GM23338 (cell line): ENCODE data around the gene PTPRE. TPM values are rescaled to one million over a fixed set of nuclear protein-coding genes. Genes with fewer than 3 reads are reported as not detected.

Experiments
- ATAC-seq: fragments of 200-7000 bp; cut with Tn5 transposase; 3 replicates; pipeline ENCODE4 v1.9.1; 2020
- DNase-seq: peaks from one replicate; pipeline ENCODE4 v3.0.0-alpha.2; 2015; ENCODE audit warnings: low spot score
- H2AFZ ChIP-seq: fragments of 200-600 bp; sonication (generic); 2 replicates; pipeline ENCODE4 v1.8.0; 2016; ENCODE audit warnings: antibody characterized with exemption, mild to moderate bottlenecking, moderate library complexity
- H3F3A ChIP-seq: fragments of 200-600 bp; sonication (generic); replicated peaks from 2 replicates; pipeline ENCODE4 v1.8.0; 2017; ENCODE audit warnings: antibody characterized with exemption, mixed run types, low read depth
- H3K27ac ChIP-seq: fragments of 200-600 bp; sonication (generic); 2 replicates; pipeline ENCODE4 v1.6.1; 2016; ENCODE audit warnings: low read depth
- H3K27me3 ChIP-seq: fragments of 200-600 bp; sonication (generic); 2 replicates; pipeline ENCODE4 v1.8.0; 2016; ENCODE audit warnings: mild to moderate bottlenecking, mixed run types, moderate library complexity; ENCODE audit not compliant: insufficient read depth
- H3K36me3 ChIP-seq: fragments of 200-600 bp; sonication (generic); 2 replicates; pipeline ENCODE4 v1.8.0; 2016; ENCODE audit warnings: mild to moderate bottlenecking; ENCODE audit not compliant: insufficient read depth
- H3K4me1 ChIP-seq: fragments of 200-600 bp; sonication (generic); 2 replicates; pipeline ENCODE4 v1.8.0; 2016; ENCODE audit warnings: mild to moderate bottlenecking, moderate library complexity; ENCODE audit not compliant: insufficient read depth
- H3K4me2 ChIP-seq: fragments of 200-600 bp; sonication (generic); 2 replicates; pipeline ENCODE4 v1.7.1; 2017; ENCODE audit warnings: mixed run types
- H3K4me3 ChIP-seq: fragments of 200-600 bp; sonication (generic); 2 replicates; pipeline ENCODE4 v1.6.1; 2016; ENCODE audit warnings: mixed run types
- H3K79me2 ChIP-seq: fragments of 200-600 bp; sonication (generic); replicated peaks from 2 replicates; pipeline ENCODE4 v1.8.0; 2017; ENCODE audit warnings: mild to moderate bottlenecking; ENCODE audit not compliant: insufficient read depth
- H3K9me2 ChIP-seq: fragments of 200-600 bp; sonication (generic); 2 replicates; pipeline ENCODE4 v1.8.0; 2017; ENCODE audit not compliant: insufficient read depth
- H4K20me1 ChIP-seq: fragments of 200-600 bp; sonication (generic); replicated peaks from 2 replicates; pipeline ENCODE4 v1.8.0; 2017; ENCODE audit warnings: mild to moderate bottlenecking; ENCODE audit not compliant: insufficient read depth
- H3K27ac Mint-ChIP-seq: 2 replicates; pipeline ENCODE4 v1.8.0; 2020; ENCODE audit warnings: inconsistent platforms, mild to moderate bottlenecking, moderate library complexity, mixed read lengths
- H3K27me3 Mint-ChIP-seq: 3 replicates; pipeline ENCODE4 v1.8.0; 2022; ENCODE audit warnings: low read depth, mild to moderate bottlenecking, moderate library complexity, mixed read lengths, inconsistent platforms; ENCODE audit not compliant: insufficient read depth, poor library complexity
- H3K36me3 Mint-ChIP-seq: 3 replicates; pipeline ENCODE4 v1.8.0; 2021; ENCODE audit warnings: low read depth, mild to moderate bottlenecking, inconsistent platforms, moderate library complexity, mixed read lengths
- H3K4me1 Mint-ChIP-seq: 3 replicates; pipeline ENCODE4 v1.8.0; 2020; ENCODE audit warnings: mild to moderate bottlenecking, inconsistent platforms, mixed read lengths
- H3K4me3 Mint-ChIP-seq: 3 replicates; pipeline ENCODE4 v1.8.0; 2021; ENCODE audit warnings: moderate library complexity, mild to moderate bottlenecking, inconsistent platforms, mixed read lengths
- H3K9me3 Mint-ChIP-seq: 3 replicates; pipeline ENCODE4 v1.8.0; 2020; ENCODE audit warnings: moderate library complexity, mild to moderate bottlenecking, inconsistent platforms, mixed read lengths
- STAT1 ChIP-seq: IDR thresholded peaks from one replicate; pipeline ENCODE4 v1.6.1; 2016; ENCODE audit warnings: antibody characterized with exemption; ENCODE audit not compliant: unreplicated experiment
- ZNF331 ChIP-seq: fragments of 250-450 bp; sonication (Bioruptor Pico); IDR thresholded peaks from 2 replicates; pipeline ENCODE4 v1.5.0; 2020; ENCODE audit warnings: low read depth, mild to moderate bottlenecking, moderate library complexity
- polyA plus RNA-seq: library from polyadenylated mRNA; unstranded; fragments of >200 nt; fragmentation: Nextera tagmentation; extraction: Ambion mirVana; gene quantifications from 2 replicates; pipeline ENCODE4 v1.2.1, GENCODE V29; 2016
- total RNA-seq: library from RNA; depleted of rRNA; stranded (reverse); fragments of >200 nt; shearing (Covaris generic); gene quantifications from 2 replicates; pipeline ENCODE4 v1.2.3, GENCODE V29; 2014
- TF ChIP-seq, protein P1 (sequence below): IDR thresholded peaks from 2 replicates; pipeline ENCODE4 v1.6.1; 2016; ENCODE audit warnings: antibody characterized with exemption
- TF ChIP-seq, protein P2 (sequence below): fragments of 250-450 bp; sonication (Bioruptor Pico); IDR thresholded peaks from 2 replicates; pipeline ENCODE4 v1.5.0; 2020; ENCODE audit warnings: mild to moderate bottlenecking, moderate library complexity

The PTPRE gene
- total and polyA plus RNA-seq, 2 experiments from 2014 or later, result 0.34 to 0.42 TPM

DNA sequence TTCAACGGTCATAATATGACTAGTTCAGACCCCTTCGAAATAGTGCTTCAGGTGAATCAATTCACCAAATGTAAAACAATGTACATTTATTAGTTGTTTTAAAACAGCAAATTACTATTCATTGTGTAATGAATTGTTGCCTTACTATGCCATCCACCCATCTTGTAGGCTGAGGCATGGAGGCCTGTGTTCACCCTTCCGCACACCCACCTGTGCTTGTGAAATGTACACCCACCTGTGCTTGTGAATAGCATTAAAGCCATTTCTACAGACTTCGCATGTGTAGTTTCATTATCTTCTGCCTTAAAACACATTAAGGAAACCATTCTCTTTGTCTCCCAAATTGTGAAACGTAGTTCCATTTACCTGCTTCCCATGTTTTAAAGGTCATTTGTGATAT, 31.0 kb upstream of the PTPRE start:
- DNase-seq (no peak), ATAC-seq (no peak)
- TF ChIP-seq, protein P1, sequence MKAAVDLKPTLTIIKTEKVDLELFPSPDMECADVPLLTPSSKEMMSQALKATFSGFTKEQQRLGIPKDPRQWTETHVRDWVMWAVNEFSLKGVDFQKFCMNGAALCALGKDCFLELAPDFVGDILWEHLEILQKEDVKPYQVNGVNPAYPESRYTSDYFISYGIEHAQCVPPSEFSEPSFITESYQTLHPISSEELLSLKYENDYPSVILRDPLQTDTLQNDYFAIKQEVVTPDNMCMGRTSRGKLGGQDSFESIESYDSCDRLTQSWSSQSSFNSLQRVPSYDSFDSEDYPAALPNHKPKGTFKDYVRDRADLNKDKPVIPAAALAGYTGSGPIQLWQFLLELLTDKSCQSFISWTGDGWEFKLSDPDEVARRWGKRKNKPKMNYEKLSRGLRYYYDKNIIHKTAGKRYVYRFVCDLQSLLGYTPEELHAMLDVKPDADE, result no peak
- TF ChIP-seq, protein P2, sequence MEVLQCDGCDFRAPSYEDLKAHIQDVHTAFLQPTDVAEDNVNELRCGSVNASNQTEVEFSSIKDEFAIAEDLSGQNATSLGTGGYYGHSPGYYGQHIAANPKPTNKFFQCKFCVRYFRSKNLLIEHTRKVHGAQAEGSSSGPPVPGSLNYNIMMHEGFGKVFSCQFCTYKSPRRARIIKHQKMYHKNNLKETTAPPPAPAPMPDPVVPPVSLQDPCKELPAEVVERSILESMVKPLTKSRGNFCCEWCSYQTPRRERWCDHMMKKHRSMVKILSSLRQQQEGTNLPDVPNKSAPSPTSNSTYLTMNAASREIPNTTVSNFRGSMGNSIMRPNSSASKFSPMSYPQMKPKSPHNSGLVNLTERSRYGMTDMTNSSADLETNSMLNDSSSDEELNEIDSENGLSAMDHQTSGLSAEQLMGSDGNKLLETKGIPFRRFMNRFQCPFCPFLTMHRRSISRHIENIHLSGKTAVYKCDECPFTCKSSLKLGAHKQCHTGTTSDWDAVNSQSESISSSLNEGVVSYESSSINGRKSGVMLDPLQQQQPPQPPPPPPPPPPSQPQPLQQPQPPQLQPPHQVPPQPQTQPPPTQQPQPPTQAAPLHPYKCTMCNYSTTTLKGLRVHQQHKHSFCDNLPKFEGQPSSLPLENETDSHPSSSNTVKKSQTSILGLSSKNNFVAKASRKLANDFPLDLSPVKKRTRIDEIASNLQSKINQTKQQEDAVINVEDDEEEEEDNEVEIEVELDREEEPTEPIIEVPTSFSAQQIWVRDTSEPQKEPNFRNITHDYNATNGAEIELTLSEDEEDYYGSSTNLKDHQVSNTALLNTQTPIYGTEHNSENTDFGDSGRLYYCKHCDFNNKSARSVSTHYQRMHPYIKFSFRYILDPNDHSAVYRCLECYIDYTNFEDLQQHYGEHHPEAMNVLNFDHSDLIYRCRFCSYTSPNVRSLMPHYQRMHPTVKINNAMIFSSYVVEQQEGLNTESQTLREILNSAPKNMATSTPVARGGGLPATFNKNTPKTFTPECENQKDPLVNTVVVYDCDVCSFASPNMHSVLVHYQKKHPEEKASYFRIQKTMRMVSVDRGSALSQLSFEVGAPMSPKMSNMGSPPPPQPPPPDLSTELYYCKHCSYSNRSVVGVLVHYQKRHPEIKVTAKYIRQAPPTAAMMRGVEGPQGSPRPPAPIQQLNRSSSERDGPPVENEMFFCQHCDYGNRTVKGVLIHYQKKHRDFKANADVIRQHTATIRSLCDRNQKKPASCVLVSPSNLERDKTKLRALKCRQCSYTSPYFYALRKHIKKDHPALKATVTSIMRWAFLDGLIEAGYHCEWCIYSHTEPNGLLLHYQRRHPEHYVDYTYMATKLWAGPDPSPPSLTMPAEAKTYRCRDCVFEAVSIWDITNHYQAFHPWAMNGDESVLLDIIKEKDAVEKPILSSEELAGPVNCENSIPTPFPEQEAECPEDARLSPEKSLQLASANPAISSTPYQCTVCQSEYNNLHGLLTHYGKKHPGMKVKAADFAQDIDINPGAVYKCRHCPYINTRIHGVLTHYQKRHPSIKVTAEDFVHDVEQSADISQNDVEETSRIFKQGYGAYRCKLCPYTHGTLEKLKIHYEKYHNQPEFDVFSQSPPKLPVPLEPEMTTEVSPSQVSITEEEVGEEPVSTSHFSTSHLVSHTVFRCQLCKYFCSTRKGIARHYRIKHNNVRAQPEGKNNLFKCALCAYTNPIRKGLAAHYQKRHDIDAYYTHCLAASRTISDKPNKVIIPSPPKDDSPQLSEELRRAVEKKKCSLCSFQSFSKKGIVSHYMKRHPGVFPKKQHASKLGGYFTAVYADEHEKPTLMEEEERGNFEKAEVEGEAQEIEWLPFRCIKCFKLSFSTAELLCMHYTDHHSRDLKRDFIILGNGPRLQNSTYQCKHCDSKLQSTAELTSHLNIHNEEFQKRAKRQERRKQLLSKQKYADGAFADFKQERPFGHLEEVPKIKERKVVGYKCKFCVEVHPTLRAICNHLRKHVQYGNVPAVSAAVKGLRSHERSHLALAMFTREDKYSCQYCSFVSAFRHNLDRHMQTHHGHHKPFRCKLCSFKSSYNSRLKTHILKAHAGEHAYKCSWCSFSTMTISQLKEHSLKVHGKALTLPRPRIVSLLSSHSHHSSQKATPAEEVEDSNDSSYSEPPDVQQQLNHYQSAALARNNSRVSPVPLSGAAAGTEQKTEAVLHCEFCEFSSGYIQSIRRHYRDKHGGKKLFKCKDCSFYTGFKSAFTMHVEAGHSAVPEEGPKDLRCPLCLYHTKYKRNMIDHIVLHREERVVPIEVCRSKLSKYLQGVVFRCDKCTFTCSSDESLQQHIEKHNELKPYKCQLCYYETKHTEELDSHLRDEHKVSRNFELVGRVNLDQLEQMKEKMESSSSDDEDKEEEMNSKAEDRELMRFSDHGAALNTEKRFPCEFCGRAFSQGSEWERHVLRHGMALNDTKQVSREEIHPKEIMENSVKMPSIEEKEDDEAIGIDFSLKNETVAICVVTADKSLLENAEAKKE (CRISPR knock-in tag), result no peak
- TF ChIP-seq STAT1, result no peak
- Mint-ChIP-seq H3K4me3 (no peak overlapping the region), H3K27ac (no peak overlapping the region), H3K36me3 (no peaks in the 10 kb centered on the region), H3K4me1 (no peaks in the 10 kb centered on the region; the same call in 2 of the 3 replicates), H3K27me3 (no peaks in the 10 kb centered on the region), H3K9me3 (no peaks in the 10 kb centered on the region; the same call in 2 of the 3 replicates)
- Histone ChIP-seq H3K27ac (no peak overlapping the region), H3K9me2 (no peaks in the 10 kb centered on the region), H3F3A (no peaks in the 10 kb centered on the region), H3K36me3 (no peaks in the 10 kb centered on the region), H3K79me2 (no peaks in the 10 kb centered on the region), H4K20me1 (no peaks in the 10 kb centered on the region), H3K4me3 (no peak overlapping the region), H2AFZ (no peak overlapping the region), H3K27me3 (no peaks in the 10 kb centered on the region), H3K4me1 (no peaks in the 10 kb centered on the region), H3K4me2 (no peak overlapping the region)

DNA sequence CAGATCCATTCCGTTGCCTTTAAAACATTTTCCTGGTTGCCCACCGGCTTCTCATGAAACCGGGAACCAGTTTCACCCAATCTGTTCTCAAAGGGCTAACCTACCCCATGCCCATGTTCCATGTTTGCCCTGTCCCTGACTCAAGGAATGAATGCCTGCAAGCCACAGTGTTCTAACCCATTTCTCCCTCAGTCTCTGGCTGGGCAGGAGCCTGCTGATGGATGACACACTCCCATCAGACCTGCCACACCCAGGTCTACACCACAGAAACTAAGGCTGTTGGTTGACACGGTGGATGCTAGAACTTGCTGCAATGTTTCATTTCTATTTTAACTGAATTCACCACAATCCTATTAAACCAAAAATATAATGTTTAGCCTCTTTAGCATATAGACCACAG, 29.8 kb upstream of the PTPRE start:
- Mint-ChIP-seq H3K36me3 (no peaks in the 10 kb centered on the region), H3K4me1 (no peaks in the 10 kb centered on the region; the same call in 2 of the 3 replicates)
- no peak for TF ChIP-seq ZNF331
- TF ChIP-seq, protein P1, result no peak

More for the DNA sequence above, 29.8 kb upstream of the PTPRE start:
- Mint-ChIP-seq H3K27me3 (no peaks in the 10 kb centered on the region), H3K4me3 (no peak overlapping the region), H3K27ac (no peak overlapping the region; the same call in 1 of the 2 replicates), H3K9me3 (no peaks in the 10 kb centered on the region)
- H3K27me3 ChIP-seq, result no peaks in the 10 kb centered on the region
- no peaks in the 10 kb centered on the region for H3K4me1 ChIP-seq
- no peak overlapping the region for H2AFZ ChIP-seq
- no peaks in the 10 kb centered on the region for H3K79me2 ChIP-seq
- H3K4me3 ChIP-seq, result no peak overlapping the region
- no peaks in the 10 kb centered on the region for H4K20me1 ChIP-seq
- ATAC-seq (no peak), DNase-seq (no peak)
- no peak overlapping the region for H3K4me2 ChIP-seq
- no peaks in the 10 kb centered on the region for H3K36me3 ChIP-seq
- H3K9me2 ChIP-seq, result no peaks in the 10 kb centered on the region
- H3K27ac ChIP-seq, result no peak overlapping the region
- H3F3A ChIP-seq, result no peaks in the 10 kb centered on the region
